Measurements from ENCODE around the gene SLC49A3.

Gene SLC49A3

DNA sequence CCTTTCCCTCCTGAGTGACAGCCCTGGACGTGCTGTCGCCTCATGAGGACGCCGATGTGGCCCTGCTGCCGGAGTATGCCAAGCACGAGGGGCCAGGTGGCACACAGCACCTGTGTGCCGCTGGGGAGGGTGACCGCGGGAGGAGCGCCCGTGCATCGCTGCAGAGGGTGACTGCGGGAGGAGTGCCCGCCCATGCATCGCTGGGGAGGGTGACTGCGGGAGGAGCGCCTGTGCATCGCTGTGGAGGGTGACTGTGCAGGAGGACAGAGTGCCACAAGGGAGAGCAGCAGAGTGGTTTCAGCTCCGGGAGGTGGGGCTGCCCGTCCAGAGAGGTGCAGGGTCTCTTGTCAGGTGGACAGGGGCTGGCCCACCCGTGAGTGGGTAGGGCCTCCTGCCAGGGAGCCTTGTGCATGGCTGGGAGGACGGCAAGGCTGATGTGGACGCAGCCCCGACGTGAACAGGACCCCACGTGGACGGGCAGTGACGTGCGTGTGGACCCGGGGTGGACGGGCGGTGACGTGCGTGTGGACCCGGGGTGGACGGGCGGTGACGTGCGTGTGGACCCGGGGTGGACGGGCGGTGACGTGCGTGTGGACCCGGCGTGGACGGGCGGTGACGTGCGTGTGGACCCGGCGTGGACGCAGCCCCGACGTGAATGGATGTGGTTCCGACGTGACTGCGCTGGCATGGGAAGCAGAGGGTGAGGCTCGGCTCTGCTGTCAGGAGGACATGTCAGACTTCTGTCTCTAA is 31.3 kb upstream of the SLC49A3 start:
- no peak overlapping the region for H3K4me2 ChIP-seq (ENCODE audit: low read length)
- WGBS (ENCODE audit: extremely low coverage, insufficient coverage, insufficient read length): no CpG with 5 or more reads among the region's 59 CpGs
- H3K18ac ChIP-seq (ENCODE audit: low read length): no peak overlapping the region
- no peaks in the 10 kb centered on the region for H3K79me1 ChIP-seq (ENCODE audit: low read length)
- H4K91ac ChIP-seq (ENCODE audit: low read depth, low read length): no peak overlapping the region
- no peak overlapping the region for H4K12ac ChIP-seq (ENCODE audit: low read depth, low read length)
- H3K27me3 ChIP-seq (ENCODE audit: insufficient read depth, low read length): no peaks in the 10 kb centered on the region
- H3K4me1 ChIP-seq (ENCODE audit: control insufficient read depth in 1 of 2, insufficient read depth in 2 of 2, low read length in 2 of 2): no peaks in the 10 kb centered on the region
- peaks cover 30% of the 10 kb centered on the region for H3K79me2 ChIP-seq (ENCODE audit: control insufficient read depth, insufficient read depth, low read length, poor library complexity)
- H2BK12ac ChIP-seq (ENCODE audit: low read length): no peak overlapping the region
- no peak overlapping the region for H3K27ac ChIP-seq (ENCODE audit: low read depth, low read length)
- no peak overlapping the region for H3K9ac ChIP-seq (ENCODE audit: low read length)
- H4K8ac ChIP-seq (ENCODE audit: low read depth, low read length): no peak overlapping the region
- no peak overlapping the region for H2BK120ac ChIP-seq (ENCODE audit: insufficient read depth, low read length, poor library complexity)
- peak overlapping the region; percentile 66 for H3K4ac ChIP-seq (ENCODE audit: low read depth, low read length)
- peak overlapping the region; percentile 41 for H3K4me3 ChIP-seq (ENCODE audit: low read depth, low read length)
- no peak overlapping the region for H3K23ac ChIP-seq (ENCODE audit: low read length)
- no peak overlapping the region for H3K14ac ChIP-seq (ENCODE audit: low read length)
- peaks cover 8% of the 10 kb centered on the region for H3K9me3 ChIP-seq (ENCODE audit: insufficient read depth, low read depth, low read length)
- DNase-seq: no peak
- peaks cover 34 to 54% of the 10 kb centered on the region in 2 experiments for H3K36me3 ChIP-seq (ENCODE audit: control insufficient read depth in 1 of 2, insufficient read depth in 2 of 2, low read length in 2 of 2)
- no peak overlapping the region for H2BK5ac ChIP-seq (ENCODE audit: low read depth, low read length, poor library complexity)
- H2AK5ac ChIP-seq (ENCODE audit: low read length): no peak overlapping the region
- no peak overlapping the region for H2AFZ ChIP-seq (ENCODE audit: insufficient read depth, low read length, poor library complexity)

DNA sequence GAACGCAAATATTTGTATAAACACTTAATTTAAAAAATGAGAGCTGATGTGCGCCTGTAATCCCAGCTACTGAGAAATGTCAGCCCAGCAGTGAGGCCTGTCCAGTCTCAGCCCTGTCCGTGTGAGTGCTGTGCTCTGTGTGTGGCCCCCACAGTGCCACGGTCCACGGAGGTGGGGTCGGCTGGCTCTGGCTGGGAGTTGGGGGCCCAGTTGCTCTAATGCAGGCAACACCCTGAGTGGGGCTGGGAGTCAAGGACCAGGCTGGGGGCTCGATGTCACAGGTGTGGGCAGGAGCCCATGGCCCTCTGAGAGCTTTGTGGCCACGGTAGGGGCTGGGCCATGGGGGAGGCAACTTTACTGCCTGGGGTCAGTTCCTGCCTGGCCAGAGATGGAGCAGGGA is 29.5 kb upstream of the SLC49A3 start:
- no peak overlapping the region for H3K4me3 ChIP-seq (ENCODE audit: low read depth, low read length)
- no CpG with 5 or more reads among the region's 8 CpGs for WGBS (ENCODE audit: extremely low coverage, insufficient coverage, insufficient read length)

DNA sequence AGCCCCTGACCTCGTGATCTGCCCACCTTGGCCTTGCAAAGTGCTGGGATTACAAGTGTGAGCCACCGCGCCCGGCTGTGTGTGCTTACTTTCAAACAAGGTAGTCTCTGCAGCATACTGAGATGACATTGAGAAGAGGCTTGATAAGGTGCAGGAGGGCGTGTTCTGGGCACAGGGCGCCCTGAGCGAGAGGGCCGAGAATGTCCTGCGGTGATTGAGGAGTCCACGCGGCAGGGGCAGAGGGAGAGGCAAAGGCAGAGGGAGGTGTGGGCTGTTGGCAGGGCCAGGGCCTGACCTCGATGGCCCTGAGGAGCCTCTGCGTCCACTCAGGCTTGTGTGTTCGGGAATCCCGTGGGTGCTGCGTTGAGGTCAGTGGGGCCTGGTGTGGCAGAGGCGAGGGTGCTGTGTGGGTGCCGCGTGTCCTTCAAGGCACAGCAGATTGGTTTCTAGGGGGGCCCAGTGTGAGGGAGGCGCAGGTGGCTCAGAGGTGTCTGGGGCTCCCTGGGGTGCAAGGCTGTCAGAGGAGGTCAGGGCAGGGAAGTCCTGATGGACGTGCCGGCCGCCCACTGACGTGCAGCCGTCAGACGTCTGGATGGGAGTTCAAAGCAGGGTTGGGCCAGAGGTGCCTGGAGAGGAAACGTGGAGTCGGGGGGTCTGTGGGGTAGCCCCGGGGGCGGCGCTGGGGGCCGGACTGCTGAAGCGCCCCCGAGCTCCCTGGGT is 28.8 kb upstream of the SLC49A3 start:
- H2BK12ac ChIP-seq (ENCODE audit: low read length): no peak overlapping the region
- no peak overlapping the region for H2AK5ac ChIP-seq (ENCODE audit: low read length)
- no peak overlapping the region for H3K4me3 ChIP-seq (ENCODE audit: low read depth, low read length)
- H3K36me3 ChIP-seq (ENCODE audit: control insufficient read depth in 1 of 2, insufficient read depth in 2 of 2, low read length in 2 of 2): peaks cover 37 to 47% of the 10 kb centered on the region in 2 experiments
- H3K4ac ChIP-seq (ENCODE audit: low read depth, low read length): peak overlapping the region; percentile 8
- no peak overlapping the region for H4K8ac ChIP-seq (ENCODE audit: low read depth, low read length)
- no peaks in the 10 kb centered on the region for H3K4me1 ChIP-seq (ENCODE audit: control insufficient read depth in 1 of 2, insufficient read depth in 2 of 2, low read length in 2 of 2)
- H3K23ac ChIP-seq (ENCODE audit: low read length): no peak overlapping the region
- no peak for DNase-seq
- H3K79me1 ChIP-seq (ENCODE audit: low read length): no peaks in the 10 kb centered on the region
- peaks cover 9% of the 10 kb centered on the region for H3K9me3 ChIP-seq (ENCODE audit: insufficient read depth, low read depth, low read length)
- H3K9ac ChIP-seq (ENCODE audit: low read length): no peak overlapping the region
- no peak overlapping the region for H4K12ac ChIP-seq (ENCODE audit: low read depth, low read length)
- H3K4me2 ChIP-seq (ENCODE audit: low read length): no peak overlapping the region
- no peaks in the 10 kb centered on the region for H3K27me3 ChIP-seq (ENCODE audit: insufficient read depth, low read length)
- H2AFZ ChIP-seq (ENCODE audit: insufficient read depth, low read length, poor library complexity): peak overlapping the region; percentile 8
- H3K18ac ChIP-seq (ENCODE audit: low read length): no peak overlapping the region
- H2BK5ac ChIP-seq (ENCODE audit: low read depth, low read length, poor library complexity): no peak overlapping the region
- H3K27ac ChIP-seq (ENCODE audit: low read depth, low read length): no peak overlapping the region
- no peak overlapping the region for H2BK120ac ChIP-seq (ENCODE audit: insufficient read depth, low read length, poor library complexity)
- peaks cover 44% of the 10 kb centered on the region for H3K79me2 ChIP-seq (ENCODE audit: control insufficient read depth, insufficient read depth, low read length, poor library complexity)
- WGBS (ENCODE audit: extremely low coverage, insufficient coverage, insufficient read length): no CpG with 5 or more reads among the region's 34 CpGs
- H3K14ac ChIP-seq (ENCODE audit: low read length): no peak overlapping the region
- no peak overlapping the region for H4K91ac ChIP-seq (ENCODE audit: low read depth, low read length)

More for the DNA sequence above, 29.5 kb upstream of the SLC49A3 start:
- Histone ChIP-seq H3K27ac (ENCODE audit: low read depth, low read length) (no peak overlapping the region), H3K79me1 (ENCODE audit: low read length) (no peaks in the 10 kb centered on the region), H3K9me3 (ENCODE audit: insufficient read depth, low read depth, low read length) (peaks cover 8% of the 10 kb centered on the region), H3K9ac (ENCODE audit: low read length) (no peak overlapping the region), H3K36me3 (ENCODE audit: control insufficient read depth in 1 of 2, insufficient read depth in 2 of 2, low read length in 2 of 2) (peaks cover 39 to 54% of the 10 kb centered on the region in 2 experiments), H2BK12ac (ENCODE audit: low read length) (no peak overlapping the region), H2AK5ac (ENCODE audit: low read length) (no peak overlapping the region), H2BK5ac (ENCODE audit: low read depth, low read length, poor library complexity) (no peak overlapping the region), H3K4ac (ENCODE audit: low read depth, low read length) (peak overlapping the region; percentile 80), H2AFZ (ENCODE audit: insufficient read depth, low read length, poor library complexity) (no peak overlapping the region), H3K27me3 (ENCODE audit: insufficient read depth, low read length) (no peaks in the 10 kb centered on the region), H3K4me1 (ENCODE audit: control insufficient read depth in 1 of 2, insufficient read depth in 2 of 2, low read length in 2 of 2) (no peaks in the 10 kb centered on the region), H3K4me2 (ENCODE audit: low read length) (no peak overlapping the region), H3K18ac (ENCODE audit: low read length) (no peak overlapping the region), H3K14ac (ENCODE audit: low read length) (no peak overlapping the region), H3K79me2 (ENCODE audit: control insufficient read depth, insufficient read depth, low read length, poor library complexity) (peaks cover 39% of the 10 kb centered on the region), H4K91ac (ENCODE audit: low read depth, low read length) (no peak overlapping the region), H2BK120ac (ENCODE audit: insufficient read depth, low read length, poor library complexity) (no peak overlapping the region), H4K12ac (ENCODE audit: low read depth, low read length) (no peak overlapping the region), H4K8ac (ENCODE audit: low read depth, low read length) (no peak overlapping the region), H3K23ac (ENCODE audit: low read length) (no peak overlapping the region)
- no peak for DNase-seq

DNA sequence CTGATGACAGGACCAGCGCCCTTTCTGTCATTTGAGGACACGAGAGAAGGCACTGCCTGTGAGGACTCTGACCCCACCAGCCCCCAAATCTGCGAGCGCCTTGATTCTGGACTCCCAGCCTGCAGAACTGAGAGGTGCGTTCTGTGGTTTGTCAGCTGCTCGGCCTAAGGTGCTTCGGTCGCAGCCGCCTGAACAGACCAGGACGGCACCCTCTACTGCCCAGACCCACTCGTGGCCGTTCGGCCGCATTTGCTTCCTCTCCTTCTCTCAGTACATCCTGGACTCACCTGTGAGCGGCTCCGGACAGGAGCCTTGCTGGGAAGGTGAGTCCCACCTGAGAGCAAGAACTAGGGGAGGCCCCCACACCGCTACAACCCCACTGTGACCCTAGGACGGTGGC is 25.1 kb upstream of the SLC49A3 start:
- Histone ChIP-seq H4K12ac (ENCODE audit: low read depth, low read length) (no peak overlapping the region), H3K4me2 (ENCODE audit: low read length) (no peak overlapping the region), H3K27me3 (ENCODE audit: insufficient read depth, low read length) (no peaks in the 10 kb centered on the region), H3K23ac (ENCODE audit: low read length) (no peak overlapping the region), H3K4me3 (ENCODE audit: low read depth, low read length) (no peak overlapping the region), H2BK5ac (ENCODE audit: low read depth, low read length, poor library complexity) (no peak overlapping the region), H3K4me1 (ENCODE audit: control insufficient read depth in 1 of 2, insufficient read depth in 2 of 2, low read length in 2 of 2) (peaks cover 0 to 3% of the 10 kb centered on the region in 2 experiments), H3K79me2 (ENCODE audit: control insufficient read depth, insufficient read depth, low read length, poor library complexity) (peaks cover 38% of the 10 kb centered on the region), H2AFZ (ENCODE audit: insufficient read depth, low read length, poor library complexity) (no peak overlapping the region), H3K36me3 (ENCODE audit: control insufficient read depth in 1 of 2, insufficient read depth in 2 of 2, low read length in 2 of 2) (peaks cover 22 to 27% of the 10 kb centered on the region in 2 experiments), H3K4ac (ENCODE audit: low read depth, low read length) (peak overlapping the region; percentile 98), H2BK120ac (ENCODE audit: insufficient read depth, low read length, poor library complexity) (no peak overlapping the region), H2BK12ac (ENCODE audit: low read length) (no peak overlapping the region), H3K18ac (ENCODE audit: low read length) (no peak overlapping the region), H4K91ac (ENCODE audit: low read depth, low read length) (no peak overlapping the region), H3K27ac (ENCODE audit: low read depth, low read length) (no peak overlapping the region), H3K14ac (ENCODE audit: low read length) (no peak overlapping the region), H2AK5ac (ENCODE audit: low read length) (no peak overlapping the region), H3K9ac (ENCODE audit: low read length) (no peak overlapping the region), H4K8ac (ENCODE audit: low read depth, low read length) (no peak overlapping the region), H3K79me1 (ENCODE audit: low read length) (no peaks in the 10 kb centered on the region), H3K9me3 (ENCODE audit: insufficient read depth, low read depth, low read length) (peaks cover 2% of the 10 kb centered on the region)
- WGBS (ENCODE audit: extremely low coverage, insufficient coverage, insufficient read length): no CpG with 5 or more reads among the region's 18 CpGs
- DNase-seq: no peak

Data from trophoblast cell (in vitro differentiated cells and primary cell).